NB4 (cell line): ENCODE measurements around the gene EDARADD.

Source experiments
- MAX ChIP-seq: IDR thresholded peaks from 2 replicates; pipeline ENCODE4 v1.6.1; 2011; ENCODE audit warnings: low read depth, low read length
- MYC ChIP-seq: IDR thresholded peaks from 2 replicates; pipeline ENCODE4 v1.6.1; 2011; ENCODE audit warnings: low read depth, low read length
- POLR2A ChIP-seq: IDR thresholded peaks from 2 replicates; pipeline ENCODE4 v1.6.1; 2011; ENCODE audit warnings: mild to moderate bottlenecking; ENCODE audit not compliant: insufficient read length; ENCODE audit errors: extremely low read depth
- TF ChIP-seq, protein P1 (sequence below): IDR thresholded peaks from one replicate; pipeline ENCODE4 v1.5.1; 2012; ENCODE audit warnings: low read depth, low read length

DNA sequence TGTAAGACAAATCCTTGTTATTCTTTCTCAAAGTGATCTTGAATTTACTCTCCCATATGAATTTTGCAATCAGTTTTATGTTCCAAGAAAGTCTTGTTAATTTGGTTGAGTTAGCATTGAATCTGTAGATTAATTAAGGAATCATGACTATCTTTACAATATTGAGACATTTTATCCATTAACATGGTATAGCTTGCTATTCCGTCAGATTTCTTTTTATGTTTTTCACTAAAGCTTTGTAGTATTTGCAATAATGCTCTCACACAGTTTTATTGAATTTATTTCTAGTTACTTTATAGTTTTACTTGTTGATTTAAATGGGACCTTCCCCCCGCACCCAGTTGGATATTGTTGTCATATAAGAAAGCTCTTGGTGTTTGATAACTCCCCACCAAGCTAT lies 5.8 kb upstream of the EDARADD start:
- TF ChIP-seq, protein P1, sequence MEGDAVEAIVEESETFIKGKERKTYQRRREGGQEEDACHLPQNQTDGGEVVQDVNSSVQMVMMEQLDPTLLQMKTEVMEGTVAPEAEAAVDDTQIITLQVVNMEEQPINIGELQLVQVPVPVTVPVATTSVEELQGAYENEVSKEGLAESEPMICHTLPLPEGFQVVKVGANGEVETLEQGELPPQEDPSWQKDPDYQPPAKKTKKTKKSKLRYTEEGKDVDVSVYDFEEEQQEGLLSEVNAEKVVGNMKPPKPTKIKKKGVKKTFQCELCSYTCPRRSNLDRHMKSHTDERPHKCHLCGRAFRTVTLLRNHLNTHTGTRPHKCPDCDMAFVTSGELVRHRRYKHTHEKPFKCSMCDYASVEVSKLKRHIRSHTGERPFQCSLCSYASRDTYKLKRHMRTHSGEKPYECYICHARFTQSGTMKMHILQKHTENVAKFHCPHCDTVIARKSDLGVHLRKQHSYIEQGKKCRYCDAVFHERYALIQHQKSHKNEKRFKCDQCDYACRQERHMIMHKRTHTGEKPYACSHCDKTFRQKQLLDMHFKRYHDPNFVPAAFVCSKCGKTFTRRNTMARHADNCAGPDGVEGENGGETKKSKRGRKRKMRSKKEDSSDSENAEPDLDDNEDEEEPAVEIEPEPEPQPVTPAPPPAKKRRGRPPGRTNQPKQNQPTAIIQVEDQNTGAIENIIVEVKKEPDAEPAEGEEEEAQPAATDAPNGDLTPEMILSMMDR = no peak
- no peak for TF ChIP-seq POLR2A
- TF ChIP-seq MYC = no peak
- no peak for TF ChIP-seq MAX
